NCI-H1436 treated with DMSO at 0.1 percent for 48 hours (cell line): ENCODE results near the gene CAND2.
"Not testable (repeated sequence)": the region's sequence is repeated elsewhere in the genome, so short reads cannot be mapped to it uniquely, and the experiment has no call there.

Source experiments
- DNase-seq: peaks from one replicate; lab custom pipeline; 2025; lab: John Stamatoyannopoulos, UW

Gene CAND2

GRCh38 chr3:12771236-12771635 lies 25.2 kb upstream of the CAND2 start:
- DNase-seq, result no peak

- DNase-seq, result no peak
Measured at GRCh38 chr3:12772462-12772861, 24.0 kb upstream of the CAND2 start.

- DNase-seq, result no peak
Measured at GRCh38 chr3:12773030-12773709, 23.3 kb upstream of the CAND2 start.

GRCh38 chr3:12773710-12774086 lies 22.8 kb upstream of the CAND2 start:
- no peak for DNase-seq

GRCh38 chr3:12774619-12775018 lies 21.9 kb upstream of the CAND2 start:
- no peak for DNase-seq

GRCh38 chr3:12775226-12775625 lies 21.3 kb upstream of the CAND2 start:
- no peak for DNase-seq

GRCh38 chr3:12775970-12776369 lies 20.5 kb upstream of the CAND2 start:
- DNase-seq, result not testable (repeated sequence)

- no peak for DNase-seq
Measured at GRCh38 chr3:12777171-12777570, 19.3 kb upstream of the CAND2 start.

GRCh38 chr3:12780751-12781150 lies 15.7 kb upstream of the CAND2 start:
- DNase-seq, result no peak

GRCh38 chr3:12782172-12782815 lies 14.2 kb upstream of the CAND2 start:
- DNase-seq, result no peak

GRCh38 chr3:12785096-12785495 lies 11.4 kb upstream of the CAND2 start:
- DNase-seq, result no peak

- DNase-seq, result not testable (repeated sequence)
Measured at GRCh38 chr3:12787346-12787745, 9.1 kb upstream of the CAND2 start.

GRCh38 chr3:12787967-12788690 lies 8.4 kb upstream of the CAND2 start:
- not testable (repeated sequence) for DNase-seq

- DNase-seq, result no peak
Measured at GRCh38 chr3:12791430-12791829, 5.0 kb upstream of the CAND2 start.

GRCh38 chr3:12793701-12794100 lies 2.8 kb upstream of the CAND2 start:
- DNase-seq, result no peak

- DNase-seq, result no peak
Measured at GRCh38 chr3:12797124-12797891, 828 bp downstream of the CAND2 start.

- DNase-seq, result no peak
Measured at GRCh38 chr3:12797892-12798558, 1.5 kb downstream of the CAND2 start.

- DNase-seq, result no peak
Measured at GRCh38 chr3:12798559-12799179, 2.2 kb downstream of the CAND2 start.

GRCh38 chr3:12799525-12800440 lies 3.3 kb downstream of the CAND2 start:
- DNase-seq, result no peak

GRCh38 chr3:12803371-12803770 lies 6.9 kb downstream of the CAND2 start:
- DNase-seq, result no peak
